Panc1 (cell line): Measurements from ENCODE around the gene PDE8B. TPM values are rescaled to one million over a fixed set of nuclear protein-coding genes. Genes with fewer than 3 reads are reported as not detected.

ENCODE experiments used
- ATAC-seq: fragments of 200-7000 bp; cut with Tn5 transposase; 2 replicates; pipeline ENCODE4 v1.9.1; 2020; ENCODE audit warnings: mild to moderate bottlenecking, moderate library complexity
- BruUV-seq: library from RNA; stranded (reverse); fragments of 400-500 nt; replicated peaks from 2 replicates; lab custom pipeline; 2021; lab: Mats Ljungman, UMichigan
- CTCF ChIA-PET: fragments of 300-600 bp; sonication (Branson Sonifier 250); formaldehyde crosslinking; loops from one replicate; lab custom pipeline; 2022; ENCODE audit warnings: antibody characterized with exemption; lab: Charles Lee
- POLR2A ChIA-PET: fragments of 300-600 bp; sonication (Branson Sonifier 250); formaldehyde crosslinking; loops from one replicate; lab custom pipeline; 2022; ENCODE audit warnings: antibody characterized with exemption; lab: Charles Lee
- DNase-seq: peaks from one replicate; pipeline ENCODE4 v3.0.0-alpha.2; 2010; ENCODE audit warnings: low read depth, low spot score
- H3K27ac ChIP-seq: 2 replicates; pipeline ENCODE4 v1.5.1; 2011; ENCODE audit warnings: mild to moderate bottlenecking, low read length, inconsistent platforms
- H3K27me3 ChIP-seq: fragments of 200-500 bp; sonication (Bioruptor generic); 2 replicates; pipeline ENCODE4 v1.6.0; 2014; ENCODE audit warnings: low read length, inconsistent platforms; ENCODE audit not compliant: control insufficient read depth, insufficient read depth
- H3K36me3 ChIP-seq: fragments of 200-500 bp; sonication (Bioruptor generic); 2 replicates; pipeline ENCODE4 v1.5.1; 2014; ENCODE audit warnings: inconsistent platforms, mild to moderate bottlenecking, low read length, moderate library complexity; ENCODE audit not compliant: control insufficient read depth, insufficient read depth
- H3K4me1 ChIP-seq: 2 replicates; pipeline ENCODE4 v1.5.1; 2011; ENCODE audit warnings: inconsistent platforms, mild to moderate bottlenecking, low read length, moderate library complexity; ENCODE audit not compliant: control insufficient read depth, insufficient read depth
- H3K4me3 ChIP-seq, 2 experiments: 2 replicates each; pipeline ENCODE4 v1.5.1; 2011 to 2012; ENCODE audit warnings: low read depth in 2 of 2, low read length in 2 of 2, mild to moderate bottlenecking in 2 of 2, inconsistent platforms in 1 of 2, moderate library complexity in 1 of 2
- H3K9me3 ChIP-seq: fragments of 200-500 bp; sonication (Bioruptor generic); 2 replicates; pipeline ENCODE4 v1.5.1; 2014; ENCODE audit warnings: low read depth, mild to moderate bottlenecking, inconsistent platforms, low read length, moderate library complexity; ENCODE audit not compliant: control insufficient read depth, insufficient read depth
- POLR2AphosphoS5 ChIP-seq: IDR thresholded peaks from 2 replicates; pipeline ENCODE4 v1.6.1; 2012; ENCODE audit warnings: mild to moderate bottlenecking, low read depth, low read length, moderate library complexity
- SIN3A ChIP-seq: IDR thresholded peaks from 2 replicates; pipeline ENCODE4 v1.6.1; 2012; ENCODE audit warnings: low read depth, mild to moderate bottlenecking, low read length, moderate library complexity, borderline replicate concordance; ENCODE audit not compliant: insufficient read depth
- TCF7L2 ChIP-seq: IDR thresholded peaks from 2 replicates; pipeline ENCODE4 v1.6.1; 2011; ENCODE audit warnings: mild to moderate bottlenecking, low read depth, low read length, inconsistent platforms
- in situ Hi-C: cut with HindIII; loops from 2 replicates; pipeline ENCODE4 v1.10.0; 2016; ENCODE audit warnings: low sequenced_read_pairs, low pct_unique_long_range_greater_than_20kb
- intact Hi-C: fragments of 100-400 bp; cut with micrococcal nuclease; formaldehyde crosslinking; loops from one replicate; pipeline ENCODE4 v1.10.0; 2022; ENCODE audit not compliant: unreplicated experiment
- total RNA-seq: library from RNA; stranded (reverse); gene quantifications from one replicate; pipeline ENCODE4 v1.2.1, GENCODE V29; 2021; ENCODE audit not compliant: unreplicated experiment
- TF ChIP-seq, protein P1 (sequence below): fragments of 450-650 bp; IDR thresholded peaks from 2 replicates; pipeline ENCODE4 v1.5.1; 2017; ENCODE audit warnings: mild to moderate bottlenecking
- TF ChIP-seq, protein P2 (sequence below), 2 experiments: IDR thresholded peaks; 2 replicates each; pipeline ENCODE4 v1.6.1; 2011 to 2012; ENCODE audit warnings: low read depth in 2 of 2, control low read depth in 1 of 2, low read length in 1 of 2, mild to moderate bottlenecking in 1 of 2, moderate library complexity in 1 of 2; ENCODE audit not compliant: insufficient read depth in 1 of 2

PDE8B gene
- total RNA-seq, 1 experiment from 2014 or later = 0.62 TPM

GRCh38 chr5:77376609-77377300 is 166.3 kb downstream of the PDE8B start:
- H3K27me3 ChIP-seq = peaks cover 18% of the 10 kb centered on the region; the same call in 1 of the 2 replicates
- H3K4me1 ChIP-seq = no peaks in the 10 kb centered on the region
- no peak for ATAC-seq
- no peaks in the 10 kb centered on the region for H3K9me3 ChIP-seq
- intact Hi-C loops (no loop called here), in situ Hi-C loops (no loop called here)
- H3K27ac ChIP-seq = no peak overlapping the region
- H3K36me3 ChIP-seq = no peaks in the 10 kb centered on the region
- ChIA-PET CTCF (no interaction called here), POLR2A (no interaction called here)
- no peak for TF ChIP-seq SIN3A
- TF ChIP-seq TCF7L2 = no peak
- no peak for TF ChIP-seq POLR2AphosphoS5
- TF ChIP-seq, protein P1, sequence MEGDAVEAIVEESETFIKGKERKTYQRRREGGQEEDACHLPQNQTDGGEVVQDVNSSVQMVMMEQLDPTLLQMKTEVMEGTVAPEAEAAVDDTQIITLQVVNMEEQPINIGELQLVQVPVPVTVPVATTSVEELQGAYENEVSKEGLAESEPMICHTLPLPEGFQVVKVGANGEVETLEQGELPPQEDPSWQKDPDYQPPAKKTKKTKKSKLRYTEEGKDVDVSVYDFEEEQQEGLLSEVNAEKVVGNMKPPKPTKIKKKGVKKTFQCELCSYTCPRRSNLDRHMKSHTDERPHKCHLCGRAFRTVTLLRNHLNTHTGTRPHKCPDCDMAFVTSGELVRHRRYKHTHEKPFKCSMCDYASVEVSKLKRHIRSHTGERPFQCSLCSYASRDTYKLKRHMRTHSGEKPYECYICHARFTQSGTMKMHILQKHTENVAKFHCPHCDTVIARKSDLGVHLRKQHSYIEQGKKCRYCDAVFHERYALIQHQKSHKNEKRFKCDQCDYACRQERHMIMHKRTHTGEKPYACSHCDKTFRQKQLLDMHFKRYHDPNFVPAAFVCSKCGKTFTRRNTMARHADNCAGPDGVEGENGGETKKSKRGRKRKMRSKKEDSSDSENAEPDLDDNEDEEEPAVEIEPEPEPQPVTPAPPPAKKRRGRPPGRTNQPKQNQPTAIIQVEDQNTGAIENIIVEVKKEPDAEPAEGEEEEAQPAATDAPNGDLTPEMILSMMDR = no peak
- TF ChIP-seq, protein P2, sequence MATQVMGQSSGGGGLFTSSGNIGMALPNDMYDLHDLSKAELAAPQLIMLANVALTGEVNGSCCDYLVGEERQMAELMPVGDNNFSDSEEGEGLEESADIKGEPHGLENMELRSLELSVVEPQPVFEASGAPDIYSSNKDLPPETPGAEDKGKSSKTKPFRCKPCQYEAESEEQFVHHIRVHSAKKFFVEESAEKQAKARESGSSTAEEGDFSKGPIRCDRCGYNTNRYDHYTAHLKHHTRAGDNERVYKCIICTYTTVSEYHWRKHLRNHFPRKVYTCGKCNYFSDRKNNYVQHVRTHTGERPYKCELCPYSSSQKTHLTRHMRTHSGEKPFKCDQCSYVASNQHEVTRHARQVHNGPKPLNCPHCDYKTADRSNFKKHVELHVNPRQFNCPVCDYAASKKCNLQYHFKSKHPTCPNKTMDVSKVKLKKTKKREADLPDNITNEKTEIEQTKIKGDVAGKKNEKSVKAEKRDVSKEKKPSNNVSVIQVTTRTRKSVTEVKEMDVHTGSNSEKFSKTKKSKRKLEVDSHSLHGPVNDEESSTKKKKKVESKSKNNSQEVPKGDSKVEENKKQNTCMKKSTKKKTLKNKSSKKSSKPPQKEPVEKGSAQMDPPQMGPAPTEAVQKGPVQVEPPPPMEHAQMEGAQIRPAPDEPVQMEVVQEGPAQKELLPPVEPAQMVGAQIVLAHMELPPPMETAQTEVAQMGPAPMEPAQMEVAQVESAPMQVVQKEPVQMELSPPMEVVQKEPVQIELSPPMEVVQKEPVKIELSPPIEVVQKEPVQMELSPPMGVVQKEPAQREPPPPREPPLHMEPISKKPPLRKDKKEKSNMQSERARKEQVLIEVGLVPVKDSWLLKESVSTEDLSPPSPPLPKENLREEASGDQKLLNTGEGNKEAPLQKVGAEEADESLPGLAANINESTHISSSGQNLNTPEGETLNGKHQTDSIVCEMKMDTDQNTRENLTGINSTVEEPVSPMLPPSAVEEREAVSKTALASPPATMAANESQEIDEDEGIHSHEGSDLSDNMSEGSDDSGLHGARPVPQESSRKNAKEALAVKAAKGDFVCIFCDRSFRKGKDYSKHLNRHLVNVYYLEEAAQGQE (IDR thresholded peaks at IDR 0.05; ENCODE audit: insufficient read depth in 1 of 2, low read depth in 2 of 2, low read length in 1 of 2) = no peak
- no peak for DNase-seq
- no TSS peak for BruUV-seq
- H3K4me3 ChIP-seq = no peak overlapping the region

DNA sequence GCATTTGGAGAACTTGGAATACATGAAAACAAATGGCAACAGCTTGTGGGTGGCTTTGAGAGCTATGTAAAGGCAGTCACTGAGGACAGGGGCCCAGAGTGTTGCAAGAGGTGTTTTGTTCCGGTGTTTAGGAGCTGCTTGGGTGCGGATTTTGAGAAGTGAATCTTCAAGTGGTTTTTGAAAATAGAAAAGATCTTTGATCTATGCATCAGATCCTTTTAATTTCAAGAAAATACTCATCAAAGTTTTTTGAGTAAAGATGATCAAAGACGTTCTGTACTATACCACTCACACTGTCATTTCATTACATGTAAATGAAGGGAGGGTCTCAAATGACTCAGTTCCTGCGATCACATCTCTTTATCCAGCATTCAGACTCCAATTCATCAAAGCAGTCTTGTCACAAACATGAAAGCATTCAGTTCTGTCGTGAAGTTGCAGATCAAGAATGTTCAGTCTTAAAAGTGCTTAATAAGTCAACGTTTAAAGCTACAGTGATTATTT is 169.1 kb downstream of the PDE8B start:
- DNase-seq (no peak), ATAC-seq (no peak)
- CTCF ChIA-PET = interaction anchor here (0.9 kb wide), 1 partner anchor 235 kb away, joined by 6 read pairs; no protein-coding TSS in a partner anchor
- Histone ChIP-seq H3K4me1 (no peaks in the 10 kb centered on the region), H3K27me3 (peaks cover 12% of the 10 kb centered on the region; the same call in 1 of the 2 replicates), H3K9me3 (no peaks in the 10 kb centered on the region), H3K4me3 (no peak overlapping the region), H3K36me3 (no peaks in the 10 kb centered on the region), H3K27ac (no peak overlapping the region)
- intact Hi-C loops = no loop called here
- no TSS peak for BruUV-seq
- in situ Hi-C loops = no loop called here
- TF ChIP-seq POLR2AphosphoS5 (no peak), SIN3A (no peak), TCF7L2 (no peak)
- TF ChIP-seq, protein P1 = no peak
- TF ChIP-seq, protein P2 (IDR thresholded peaks at IDR 0.05; ENCODE audit: insufficient read depth in 1 of 2, low read depth in 2 of 2, low read length in 1 of 2) = no peak
- POLR2A ChIA-PET = no interaction called here
